HAP-1 (cell line): ENCODE measurements around the gene CEP83.

Source experiments
- DNase-seq, 2 experiments: peaks; one replicate each; pipeline ENCODE4 v3.0.0-alpha.2; 2016 to 2020; ENCODE audit warnings: low spot score in 2 of 2
- H3K27me3 ChIP-seq: fragments of 250-450 bp; sonication (Bioruptor Pico); 2 replicates; pipeline ENCODE4 v1.5.1; 2020; ENCODE audit warnings: low read depth, mild to moderate bottlenecking, moderate library complexity
- H3K36me3 ChIP-seq: fragments of 250-450 bp; sonication (Bioruptor Pico); replicated peaks from 2 replicates; pipeline ENCODE4 v1.5.1; 2020; ENCODE audit warnings: mild to moderate bottlenecking
- H3K4me1 ChIP-seq: fragments of 250-450 bp; sonication (Bioruptor Pico); 2 replicates; pipeline ENCODE4 v1.5.1; 2020; ENCODE audit warnings: mild to moderate bottlenecking
- H3K4me3 ChIP-seq: fragments of 250-450 bp; sonication (Bioruptor Pico); 2 replicates; pipeline ENCODE4 v1.5.1; 2020; ENCODE audit warnings: mild to moderate bottlenecking, moderate library complexity
- H3K9me3 ChIP-seq: fragments of 250-450 bp; sonication (Bioruptor Pico); 2 replicates; pipeline ENCODE4 v1.5.1; 2020; ENCODE audit warnings: mild to moderate bottlenecking, moderate library complexity
- in situ Hi-C: fragments of 300-500 bp; cut with MboI; formaldehyde crosslinking; loops from 3 replicates; pipeline ENCODE4 v1.14.3; 2020; ENCODE audit warnings: low sequenced_read_pairs, inconsistent platforms, mixed read lengths

The CEP83 gene

DNA sequence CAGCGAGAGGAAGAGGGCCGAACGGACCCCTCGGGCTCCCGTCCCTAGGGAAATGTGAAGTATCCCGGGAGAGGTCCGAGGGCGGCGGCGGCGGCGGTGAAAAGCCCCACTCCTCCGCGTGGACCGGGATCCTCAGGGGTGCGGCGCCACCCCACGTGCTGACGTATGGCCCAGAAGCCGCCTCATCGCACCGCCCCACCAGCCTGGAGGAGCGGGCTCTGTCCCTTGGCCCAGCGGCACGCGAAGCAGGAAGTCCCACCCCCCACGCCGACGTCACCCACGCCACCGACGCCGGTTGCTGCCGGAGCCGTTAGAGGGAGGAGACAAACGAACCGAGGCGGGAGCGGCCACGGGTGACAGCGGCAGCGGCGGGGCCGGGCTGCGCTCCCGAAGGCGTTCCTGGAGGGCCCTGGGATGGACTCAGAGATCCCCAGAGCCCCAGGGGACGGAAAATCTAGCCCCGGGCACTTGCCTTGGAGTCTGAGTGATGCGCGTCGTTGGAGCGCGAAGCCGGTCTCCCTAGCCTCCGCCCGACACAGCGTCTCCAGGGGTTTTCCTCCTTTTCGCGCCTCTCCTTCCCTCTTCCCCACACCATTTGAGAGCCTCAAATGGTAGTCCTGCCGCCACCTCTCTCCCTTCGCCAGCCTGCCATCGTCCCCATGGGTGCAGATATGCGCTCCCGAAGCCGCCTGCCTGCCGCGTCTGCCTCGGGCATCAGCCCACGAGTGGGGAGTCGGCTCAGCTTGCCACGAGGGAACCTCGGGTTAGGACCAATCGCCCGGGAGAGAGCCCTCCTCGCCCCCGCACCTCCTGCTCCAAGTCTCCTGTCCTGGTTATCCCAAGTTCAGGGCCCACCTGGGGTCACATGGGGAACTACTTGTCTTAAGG is at the start of gene CEP83:
Gene CEP83 (minus strand): TSS at position 140 of the 888 bp plus-strand sequence. CDS start 47,377 bp downstream, outside the sequence.
- Histone ChIP-seq H3K4me1 (peaks cover 2% of the 10 kb centered on the region), H3K36me3 (peaks cover 4% of the 10 kb centered on the region), H3K9me3 (peaks cover 2% of the 10 kb centered on the region; the same call in 1 of the 2 replicates), H3K27me3 (no peaks in the 10 kb centered on the region), H3K4me3 (peak within 1 kb of the TSS; percentile 70)
- peak; percentile 84 to 97 for DNase-seq
- in situ Hi-C loops, result no loop called here

DNA sequence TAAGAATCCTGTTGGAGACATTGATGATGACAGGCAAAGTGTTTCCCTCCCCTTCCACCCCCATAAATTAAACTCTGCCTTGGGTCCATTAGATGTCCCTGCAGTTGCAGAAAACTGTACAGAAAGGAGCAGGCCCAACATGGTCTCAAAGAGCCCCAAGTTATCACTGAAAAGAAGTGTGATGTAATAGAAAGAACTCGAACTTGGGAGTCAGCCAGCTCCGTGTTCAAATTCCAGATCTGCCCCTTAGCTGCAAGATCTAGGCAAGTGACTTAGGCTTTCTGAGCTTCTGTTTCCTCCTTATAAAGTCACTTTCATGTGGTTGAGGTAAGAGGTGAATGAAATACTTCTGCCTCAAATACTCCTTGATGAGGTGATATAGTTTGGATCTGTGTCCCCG is 49.6 kb upstream of the CEP83 start:
- H3K9me3 ChIP-seq, result no peaks in the 10 kb centered on the region
- no peaks in the 10 kb centered on the region for H3K36me3 ChIP-seq
- no peak overlapping the region for H3K4me3 ChIP-seq
- 0 out of 2 replicates have a peak, but pooled peaks cover 3% of the 10 kb centered on the region for H3K27me3 ChIP-seq
- no peak for DNase-seq
- no peaks in the 10 kb centered on the region for H3K4me1 ChIP-seq
- in situ Hi-C loops, result no loop called here

DNA sequence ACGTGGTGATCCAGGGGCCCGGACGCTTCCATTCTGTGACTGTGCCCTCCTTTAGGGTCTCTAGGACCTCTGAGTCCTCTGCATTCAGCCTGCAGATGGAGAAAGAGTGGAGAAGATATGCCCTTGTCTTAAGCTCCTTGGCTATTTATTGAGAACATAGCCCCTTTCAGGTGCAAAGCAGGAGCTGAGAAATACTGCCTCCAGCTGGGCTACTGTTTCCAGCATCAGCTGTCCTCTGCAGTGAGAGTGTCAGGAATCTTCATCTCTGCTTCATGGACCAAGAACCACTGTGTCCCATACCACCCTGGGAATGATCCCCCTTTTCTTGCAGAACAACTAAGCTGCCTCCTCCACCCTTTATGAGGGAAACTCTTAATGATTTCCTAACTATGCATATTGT is 47.8 kb upstream of the CEP83 start:
- no peaks in the 10 kb centered on the region for H3K36me3 ChIP-seq
- no peaks in the 10 kb centered on the region for H3K4me1 ChIP-seq
- H3K9me3 ChIP-seq, result no peaks in the 10 kb centered on the region
- no peak for DNase-seq
- in situ Hi-C loops, result no loop called here
- no peak overlapping the region for H3K4me3 ChIP-seq
- H3K27me3 ChIP-seq, result 0 out of 2 replicates have a peak, but pooled peaks cover 3% of the 10 kb centered on the region

GRCh38 chr12:94504386-94504785 is 44.7 kb upstream of the CEP83 start:
- in situ Hi-C loops, result no loop called here
- DNase-seq, result no peak
- Histone ChIP-seq H3K36me3 (no peaks in the 10 kb centered on the region), H3K4me3 (no peak overlapping the region), H3K9me3 (no peaks in the 10 kb centered on the region), H3K4me1 (no peaks in the 10 kb centered on the region), H3K27me3 (0 out of 2 replicates have a peak, but pooled peaks cover 3% of the 10 kb centered on the region)

DNA sequence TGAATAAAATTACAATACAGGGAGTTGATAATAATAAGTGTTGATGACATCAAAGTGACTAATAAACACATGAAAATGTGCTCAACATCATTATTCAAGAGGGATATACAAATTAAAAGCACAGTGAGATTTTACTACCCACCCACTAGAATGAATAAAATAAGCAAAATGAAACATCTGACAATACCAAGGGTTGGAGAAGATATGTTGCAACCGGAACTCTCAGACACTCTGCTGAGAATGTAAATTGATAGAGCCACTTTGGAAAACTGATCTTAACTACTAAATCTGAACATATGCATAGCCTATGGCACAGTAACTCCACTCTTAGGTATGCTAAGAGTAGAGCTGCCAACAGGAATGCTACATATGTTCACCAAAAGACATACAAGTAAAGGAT is 44.0 kb upstream of the CEP83 start:
- Histone ChIP-seq H3K27me3 (0 out of 2 replicates have a peak, but pooled peaks cover 3% of the 10 kb centered on the region), H3K36me3 (no peaks in the 10 kb centered on the region), H3K9me3 (no peaks in the 10 kb centered on the region), H3K4me1 (no peaks in the 10 kb centered on the region), H3K4me3 (no peak overlapping the region)
- DNase-seq, result no peak
- in situ Hi-C loops, result no loop called here

GRCh38 chr12:94500831-94501567 is 41.3 kb upstream of the CEP83 start:
- Histone ChIP-seq H3K36me3 (no peaks in the 10 kb centered on the region), H3K4me1 (no peaks in the 10 kb centered on the region), H3K27me3 (peaks cover 3% of the 10 kb centered on the region; the same call in 1 of the 2 replicates), H3K4me3 (no peak overlapping the region), H3K9me3 (peaks cover 4% of the 10 kb centered on the region; the same call in 1 of the 2 replicates)
- DNase-seq, result no peak
- in situ Hi-C loops, result no loop called here

DNA sequence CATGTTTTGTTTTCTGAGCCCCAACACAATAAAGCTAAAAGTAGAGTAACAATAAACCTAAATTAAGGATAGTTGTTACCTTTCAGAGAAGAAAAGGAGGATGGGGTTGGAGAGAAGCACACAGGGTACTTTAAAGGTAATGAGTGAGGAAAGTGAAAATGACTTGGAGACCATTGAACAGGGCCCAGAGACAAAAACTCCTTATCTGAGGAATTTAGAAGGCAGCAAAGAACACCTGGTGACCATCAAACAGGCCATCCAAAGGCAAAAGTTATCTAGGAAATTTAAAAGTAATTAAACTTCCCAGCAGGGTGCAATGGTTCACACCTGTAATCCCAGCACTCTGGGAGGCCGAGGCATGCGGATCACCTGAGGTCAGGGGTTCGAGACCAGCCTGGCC is 39.0 kb upstream of the CEP83 start:
- Histone ChIP-seq H3K27me3 (peaks cover 2% of the 10 kb centered on the region; the same call in 1 of the 2 replicates), H3K4me1 (no peaks in the 10 kb centered on the region), H3K9me3 (peaks cover 4% of the 10 kb centered on the region; the same call in 1 of the 2 replicates), H3K4me3 (no peak overlapping the region), H3K36me3 (no peaks in the 10 kb centered on the region)
- in situ Hi-C loops, result no loop called here
- no peak for DNase-seq

GRCh38 chr12:94498073-94498472 is 38.4 kb upstream of the CEP83 start:
- DNase-seq, result no peak
- H3K36me3 ChIP-seq, result no peaks in the 10 kb centered on the region
- H3K4me1 ChIP-seq, result no peaks in the 10 kb centered on the region
- in situ Hi-C loops, result no loop called here
- H3K4me3 ChIP-seq, result no peak overlapping the region
- H3K27me3 ChIP-seq, result peaks cover 2% of the 10 kb centered on the region; the same call in 1 of the 2 replicates
- H3K9me3 ChIP-seq, result peaks cover 4% of the 10 kb centered on the region; the same call in 1 of the 2 replicates

- Histone ChIP-seq H3K27me3 (peaks cover 2% of the 10 kb centered on the region; the same call in 1 of the 2 replicates), H3K36me3 (no peaks in the 10 kb centered on the region), H3K9me3 (peaks cover 4% of the 10 kb centered on the region; the same call in 1 of the 2 replicates), H3K4me3 (no peak overlapping the region), H3K4me1 (no peaks in the 10 kb centered on the region)
- in situ Hi-C loops, result no loop called here
- DNase-seq, result no peak
Observed at GRCh38 chr12:94495445-94496115, 35.9 kb upstream of the CEP83 start.

- Histone ChIP-seq H3K36me3 (no peaks in the 10 kb centered on the region), H3K4me1 (no peaks in the 10 kb centered on the region), H3K4me3 (no peak overlapping the region), H3K9me3 (no peaks in the 10 kb centered on the region), H3K27me3 (peaks cover 6% of the 10 kb centered on the region)
- in situ Hi-C loops, result no loop called here
- DNase-seq, result no peak
Observed at GRCh38 chr12:94491489-94491888, 31.8 kb upstream of the CEP83 start.

DNA sequence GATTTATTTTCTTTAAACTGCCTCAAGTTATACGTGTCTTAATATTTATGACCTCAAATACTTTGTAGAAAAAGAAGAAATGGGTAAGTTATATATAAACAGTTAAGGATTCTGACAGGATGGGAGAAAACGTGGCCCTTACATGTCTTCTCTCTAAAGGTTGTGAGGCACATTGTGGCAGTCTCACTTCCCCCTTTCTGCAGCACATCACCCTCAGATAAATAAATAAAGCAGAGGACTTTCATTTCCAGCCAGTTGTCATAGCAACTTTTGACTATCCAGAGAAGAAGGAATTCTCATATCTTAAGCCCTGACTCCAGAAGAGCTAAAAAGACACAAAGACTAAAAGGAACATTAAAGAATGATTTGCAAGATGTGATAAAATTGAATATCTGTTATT is 28.8 kb upstream of the CEP83 start:
- Histone ChIP-seq H3K4me1 (no peaks in the 10 kb centered on the region), H3K36me3 (no peaks in the 10 kb centered on the region), H3K27me3 (peaks cover 4% of the 10 kb centered on the region), H3K9me3 (no peaks in the 10 kb centered on the region), H3K4me3 (no peak overlapping the region)
- in situ Hi-C loops, result no loop called here
- DNase-seq, result peak in 1 of 2 experiments; percentile 4

DNA sequence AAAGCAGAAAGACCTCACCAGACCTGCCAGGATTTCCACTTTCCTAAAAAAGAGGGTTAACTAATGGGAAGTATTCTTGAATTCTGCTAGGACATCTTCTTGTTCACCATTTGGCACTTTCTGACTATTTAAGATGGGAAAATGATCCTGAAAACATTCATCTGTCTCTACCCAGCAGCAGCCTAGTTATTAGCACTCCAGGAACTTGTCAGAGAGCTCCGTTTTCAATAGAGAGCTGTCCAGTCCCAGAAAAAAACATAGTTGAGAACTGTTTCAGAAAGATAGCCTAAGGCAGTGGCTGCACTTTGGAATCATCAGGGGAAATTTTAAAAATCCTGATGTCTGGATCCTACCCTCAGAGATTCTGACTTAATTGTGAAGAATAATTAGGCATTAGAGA is 22.1 kb upstream of the CEP83 start:
- H3K4me3 ChIP-seq, result no peak overlapping the region
- DNase-seq, result no peak
- H3K4me1 ChIP-seq, result no peaks in the 10 kb centered on the region
- in situ Hi-C loops, result no loop called here
- peaks cover 3% of the 10 kb centered on the region for H3K27me3 ChIP-seq
- H3K9me3 ChIP-seq, result no peaks in the 10 kb centered on the region
- no peaks in the 10 kb centered on the region for H3K36me3 ChIP-seq

DNA sequence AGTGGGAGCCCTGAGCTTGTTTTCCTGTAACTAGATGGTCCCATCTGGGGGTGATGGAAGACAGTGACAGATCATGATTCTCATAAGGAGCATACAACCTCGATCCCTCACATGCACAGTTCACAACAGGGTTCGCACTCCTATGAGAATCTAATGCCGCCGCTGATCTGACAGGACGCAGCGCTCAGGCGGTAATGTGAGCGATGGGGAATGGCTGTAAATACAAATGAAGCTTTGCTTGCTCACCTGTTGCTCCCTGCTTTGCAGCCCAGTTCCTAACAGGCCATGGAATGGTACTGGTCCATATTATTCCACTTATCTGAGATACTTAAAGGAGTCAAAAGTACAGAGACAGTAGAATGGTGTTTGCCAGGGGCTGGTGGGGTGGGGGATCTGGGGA is 9.9 kb upstream of the CEP83 start:
- no peak overlapping the region for H3K4me3 ChIP-seq
- DNase-seq, result no peak
- no peaks in the 10 kb centered on the region for H3K36me3 ChIP-seq
- H3K4me1 ChIP-seq, result no peaks in the 10 kb centered on the region
- H3K27me3 ChIP-seq, result no peaks in the 10 kb centered on the region; the same call in none of the 2 replicates
- H3K9me3 ChIP-seq, result no peaks in the 10 kb centered on the region
- in situ Hi-C loops, result no loop called here
